Measurements from ENCODE around the gene ZNF490. TPM values are rescaled to one million over a fixed set of nuclear protein-coding genes. Genes with fewer than 3 reads are reported as not detected.

Gene ZNF490
- 0.29 to 0.89 TPM (median 0.77 TPM) in 5 replicates for total RNA-seq (2022; extraction: Qiagen RNA extraction)

GRCh38 chr19:12610540-12611360 lies at the start of gene ZNF490, which contains the start of gene ZNF791:
Gene ZNF490, minus strand, starts transcription at chr19:12610813. Its CDS starts 133 bp downstream, at chr19:12610680.
Gene ZNF791, plus strand, starts transcription at chr19:12610920. Its CDS starts 160 bp downstream, at chr19:12611080.

GRCh38 chr19:12551060-12551832 lies 59.4 kb downstream of the ZNF490 start, which contains the start of gene ZNF564:
Gene ZNF564, minus strand, starts transcription at chr19:12551482. Its CDS starts 150 bp downstream, at chr19:12551332.

Other genes starting within 250 kb of the ZNF490 start
- gene ZNF442, start 245.1 kb downstream of the ZNF490 start, total RNA-seq (2022; extraction: Qiagen RNA extraction) = not detected in 5 replicates
- gene ZNF799, start 209.5 kb downstream of the ZNF490 start, total RNA-seq (2022; extraction: Qiagen RNA extraction) = 0.83 to 1.8 TPM (median 1.5 TPM) in 5 replicates
- gene ZNF443, start 169.8 kb downstream of the ZNF490 start, total RNA-seq (2022; extraction: Qiagen RNA extraction) = 0.72 to 1.5 TPM (median 0.88 TPM) in 5 replicates
- not detected in 5 replicates for gene ZNF709, start 126.0 kb downstream of the ZNF490 start, total RNA-seq (2022; extraction: Qiagen RNA extraction)
- gene ZNF564, start 59.3 kb downstream of the ZNF490 start, total RNA-seq (2022; extraction: Qiagen RNA extraction) = 1.4 to 2.5 TPM (median 1.7 TPM) in 5 replicates
- 4.1 to 6.0 TPM (median 4.9 TPM) in 5 replicates for gene ZNF791, start 107 bp upstream of the ZNF490 start, total RNA-seq (2022; extraction: Qiagen RNA extraction)
- 15.8 to 20.2 TPM (median 19.2 TPM) in 5 replicates for gene MAN2B1, start 55.9 kb upstream of the ZNF490 start, total RNA-seq (2022; extraction: Qiagen RNA extraction)
- 8.6 to 11.4 TPM (median 9.1 TPM) in 5 replicates for gene WDR83, start 56.0 kb upstream of the ZNF490 start, total RNA-seq (2022; extraction: Qiagen RNA extraction)
- gene DHPS, start 71.1 kb upstream of the ZNF490 start, total RNA-seq (2022; extraction: Qiagen RNA extraction) = 34.7 to 50.4 TPM (median 49.3 TPM) in 5 replicates
- not detected in 5 replicates for gene GNG14, start 77.2 kb upstream of the ZNF490 start, total RNA-seq (2022; extraction: Qiagen RNA extraction)
- gene FBXW9, start 85.8 kb upstream of the ZNF490 start, total RNA-seq (2022; extraction: Qiagen RNA extraction) = 9.1 to 14.4 TPM (median 12.9 TPM) in 5 replicates
- gene TNPO2, start 113.1 kb upstream of the ZNF490 start, total RNA-seq (2022; extraction: Qiagen RNA extraction) = 24.4 to 36.5 TPM (median 34.0 TPM) in 5 replicates
- 151 to 217 TPM (median 202 TPM) in 5 replicates for gene TRIR, start 123.9 kb upstream of the ZNF490 start, total RNA-seq (2022; extraction: Qiagen RNA extraction)
- gene GET3, start 126.7 kb upstream of the ZNF490 start, total RNA-seq (2022; extraction: Qiagen RNA extraction) = 78.1 to 102 TPM (median 96.8 TPM) in 5 replicates
- 1.5 to 2.3 TPM (median 1.8 TPM) in 5 replicates for gene BEST2, start 141.0 kb upstream of the ZNF490 start, total RNA-seq (2022; extraction: Qiagen RNA extraction)
- 9.6 to 11.8 TPM (median 10.1 TPM) in 5 replicates for gene HOOK2, start 164.7 kb upstream of the ZNF490 start, total RNA-seq (2022; extraction: Qiagen RNA extraction)
- gene JUNB, start 180.7 kb upstream of the ZNF490 start, total RNA-seq (2022; extraction: Qiagen RNA extraction) = 115 to 209 TPM (median 173 TPM) in 5 replicates
- gene PRDX2, start 191.0 kb upstream of the ZNF490 start, total RNA-seq (2022; extraction: Qiagen RNA extraction) = 0.33 to 0.87 TPM (median 0.68 TPM) in 4 of 5 replicates, not detected in the other
- 7.7 to 15.0 TPM (median 11.7 TPM) in 4 of 5 replicates, not detected in the other for gene THSD8, start 191.3 kb upstream of the ZNF490 start, total RNA-seq (2022; extraction: Qiagen RNA extraction)
- gene RNASEH2A, start 195.8 kb upstream of the ZNF490 start, total RNA-seq (2022; extraction: Qiagen RNA extraction) = 39.1 to 48.3 TPM (median 46.8 TPM) in 5 replicates
- 0.22 to 0.48 TPM (median 0.33 TPM) in 3 of 5 replicates, not detected in the others for gene RTBDN, start 223.8 kb upstream of the ZNF490 start, total RNA-seq (2022; extraction: Qiagen RNA extraction)
- 1.4 to 2.6 TPM (median 1.9 TPM) in 5 replicates for gene MAST1, start 227.7 kb upstream of the ZNF490 start, total RNA-seq (2022; extraction: Qiagen RNA extraction)

All from A549 treated with Mapracorat at 1 μM for 4 hours (cell line).